HEK293 (cell line): ENCODE results near the gene NOPCHAP1.

Source experiments
- CTCF ChIA-PET: fragments of 350-600 bp; formaldehyde crosslinking; extraction: SDS; loops from one replicate; lab custom pipeline; 2021; ENCODE audit warnings: antibody characterized with exemption; lab: Yijun Ruan, JAX
- POLR2A ChIA-PET: fragments of 300-600 bp; formaldehyde crosslinking; extraction: SDS; loops from one replicate; lab custom pipeline; 2020; ENCODE audit warnings: antibody characterized with exemption, inconsistent platforms; lab: Yijun Ruan, JAX
- H3K27ac ChIP-seq: fragments of 200-500 bp; sonication (Bioruptor generic); 2 replicates; pipeline ENCODE4 v1.5.1; 2014; ENCODE audit warnings: low read depth, low read length, control low read depth, inconsistent platforms; ENCODE audit errors: extremely low read depth
- H3K36me3 ChIP-seq, 2 experiments: fragments of 200-500 bp in 1 of 2; sonication (Bioruptor generic) in 1 of 2; 1 replicate in 1 of 2; 2 replicates in 1 of 2; pipeline ENCODE4 v1.5.1; 2014 to 2017; ENCODE audit warnings: inconsistent platforms in 2 of 2, low read length in 2 of 2; ENCODE audit not compliant: control insufficient read depth in 2 of 2, insufficient read depth in 1 of 2
- H3K4me1 ChIP-seq: fragments of 200-500 bp; sonication (Bioruptor generic); 2 replicates; pipeline ENCODE4 v1.5.1; 2014; ENCODE audit warnings: mild to moderate bottlenecking, low read length, inconsistent platforms; ENCODE audit not compliant: control insufficient read depth, insufficient read depth
- H3K4me3 ChIP-seq: 2 replicates; pipeline ENCODE4 v1.5.1; 2011; ENCODE audit warnings: low read depth, mild to moderate bottlenecking, control low read depth, low read length, moderate library complexity
- H3K9me3 ChIP-seq: fragments of 200-500 bp; sonication (Bioruptor generic); 2 replicates; pipeline ENCODE4 v1.5.1; 2014; ENCODE audit warnings: low read depth, low read length, inconsistent platforms; ENCODE audit not compliant: control insufficient read depth, insufficient read depth
- GFI1B ChIP-seq: fragments of 450-650 bp; formaldehyde crosslinking; IDR thresholded peaks from 2 replicates; pipeline ENCODE4 v1.5.1; 2016; ENCODE audit warnings: missing biosample characterization, missing genetic modification characterization
- KLF1 ChIP-seq: fragments of 450-650 bp; formaldehyde crosslinking; IDR thresholded peaks from 2 replicates; pipeline ENCODE4 v1.5.1; 2016; ENCODE audit warnings: missing biosample characterization, missing genetic modification characterization
- ZFP69B ChIP-seq: fragments of 450-650 bp; formaldehyde crosslinking; IDR thresholded peaks from 2 replicates; pipeline ENCODE4 v1.5.1; 2016; ENCODE audit warnings: missing biosample characterization, missing genetic modification characterization
- ZIC2 ChIP-seq: fragments of 450-650 bp; formaldehyde crosslinking; IDR thresholded peaks from 2 replicates; pipeline ENCODE4 v1.5.1; 2016; ENCODE audit warnings: missing biosample characterization, missing genetic modification characterization
- ZNF146 ChIP-seq: fragments of 450-650 bp; formaldehyde crosslinking; IDR thresholded peaks from 2 replicates; pipeline ENCODE4 v1.5.1; 2016; ENCODE audit warnings: missing biosample characterization, missing genetic modification characterization
- ZNF174 ChIP-seq: fragments of 450-650 bp; formaldehyde crosslinking; IDR thresholded peaks from 2 replicates; pipeline ENCODE4 v1.5.0; 2017; ENCODE audit warnings: missing biosample characterization, mild to moderate bottlenecking, missing genetic modification characterization
- ZNF184 ChIP-seq: fragments of 450-650 bp; IDR thresholded peaks from 2 replicates; pipeline ENCODE4 v1.5.1; 2018; ENCODE audit warnings: missing biosample characterization, mild to moderate bottlenecking, missing genetic modification characterization
- ZNF221 ChIP-seq: fragments of 450-650 bp; formaldehyde crosslinking; IDR thresholded peaks from 2 replicates; pipeline ENCODE4 v1.5.1; 2017; ENCODE audit warnings: missing biosample characterization, missing genetic modification characterization, borderline replicate concordance
- ZNF266 ChIP-seq: fragments of 450-650 bp; formaldehyde crosslinking; IDR thresholded peaks from 2 replicates; pipeline ENCODE4 v1.5.1; 2016; ENCODE audit warnings: missing biosample characterization, missing genetic modification characterization, low read depth
- ZNF529 ChIP-seq: fragments of 450-650 bp; formaldehyde crosslinking; IDR thresholded peaks from 2 replicates; pipeline ENCODE4 v1.5.1; 2017; ENCODE audit warnings: missing genetic modification characterization, missing biosample characterization; ENCODE audit not compliant: insufficient replicate concordance
- ZNF548 ChIP-seq: fragments of 450-650 bp; formaldehyde crosslinking; IDR thresholded peaks from 2 replicates; pipeline ENCODE4 v1.5.1; 2016; ENCODE audit warnings: missing biosample characterization, missing genetic modification characterization
- ZNF549 ChIP-seq: fragments of 450-650 bp; IDR thresholded peaks from 2 replicates; pipeline ENCODE4 v1.5.1; 2018; ENCODE audit warnings: missing biosample characterization, missing genetic modification characterization, mild to moderate bottlenecking, inconsistent platforms, moderate library complexity
- ZNF701 ChIP-seq: fragments of 450-650 bp; formaldehyde crosslinking; IDR thresholded peaks from 2 replicates; pipeline ENCODE4 v1.5.1; 2016; ENCODE audit warnings: missing biosample characterization, missing genetic modification characterization
- ZNF776 ChIP-seq: fragments of 450-650 bp; formaldehyde crosslinking; IDR thresholded peaks from 2 replicates; pipeline ENCODE4 v1.5.0; 2017; ENCODE audit warnings: missing biosample characterization, missing genetic modification characterization, borderline replicate concordance
- ZNF791 ChIP-seq: fragments of 450-650 bp; formaldehyde crosslinking; IDR thresholded peaks from 2 replicates; pipeline ENCODE4 v1.5.1; 2016; ENCODE audit warnings: missing biosample characterization, missing genetic modification characterization
- TF ChIP-seq, protein P1 (sequence below): fragments of 450-650 bp; formaldehyde crosslinking; IDR thresholded peaks from 2 replicates; pipeline ENCODE4 v1.5.1; 2016; ENCODE audit warnings: missing biosample characterization, missing genetic modification characterization
- TF ChIP-seq, protein P2 (sequence below): fragments of 450-650 bp; formaldehyde crosslinking; IDR thresholded peaks from 2 replicates; pipeline ENCODE4 v1.5.1; 2016; ENCODE audit warnings: missing biosample characterization, missing genetic modification characterization
- TF ChIP-seq, protein P3 (sequence below): fragments of 450-650 bp; formaldehyde crosslinking; IDR thresholded peaks from 2 replicates; pipeline ENCODE4 v1.5.1; 2016; ENCODE audit warnings: missing biosample characterization, missing genetic modification characterization
- TF ChIP-seq, protein P4 (sequence below): fragments of 450-650 bp; formaldehyde crosslinking; IDR thresholded peaks from 2 replicates; pipeline ENCODE4 v1.5.1; 2016; ENCODE audit warnings: missing biosample characterization, missing genetic modification characterization
- TF ChIP-seq, protein P5 (sequence below): fragments of 450-650 bp; formaldehyde crosslinking; IDR thresholded peaks from 2 replicates; pipeline ENCODE4 v1.5.1; 2017; ENCODE audit warnings: missing biosample characterization, missing genetic modification characterization

The NOPCHAP1 gene

DNA sequence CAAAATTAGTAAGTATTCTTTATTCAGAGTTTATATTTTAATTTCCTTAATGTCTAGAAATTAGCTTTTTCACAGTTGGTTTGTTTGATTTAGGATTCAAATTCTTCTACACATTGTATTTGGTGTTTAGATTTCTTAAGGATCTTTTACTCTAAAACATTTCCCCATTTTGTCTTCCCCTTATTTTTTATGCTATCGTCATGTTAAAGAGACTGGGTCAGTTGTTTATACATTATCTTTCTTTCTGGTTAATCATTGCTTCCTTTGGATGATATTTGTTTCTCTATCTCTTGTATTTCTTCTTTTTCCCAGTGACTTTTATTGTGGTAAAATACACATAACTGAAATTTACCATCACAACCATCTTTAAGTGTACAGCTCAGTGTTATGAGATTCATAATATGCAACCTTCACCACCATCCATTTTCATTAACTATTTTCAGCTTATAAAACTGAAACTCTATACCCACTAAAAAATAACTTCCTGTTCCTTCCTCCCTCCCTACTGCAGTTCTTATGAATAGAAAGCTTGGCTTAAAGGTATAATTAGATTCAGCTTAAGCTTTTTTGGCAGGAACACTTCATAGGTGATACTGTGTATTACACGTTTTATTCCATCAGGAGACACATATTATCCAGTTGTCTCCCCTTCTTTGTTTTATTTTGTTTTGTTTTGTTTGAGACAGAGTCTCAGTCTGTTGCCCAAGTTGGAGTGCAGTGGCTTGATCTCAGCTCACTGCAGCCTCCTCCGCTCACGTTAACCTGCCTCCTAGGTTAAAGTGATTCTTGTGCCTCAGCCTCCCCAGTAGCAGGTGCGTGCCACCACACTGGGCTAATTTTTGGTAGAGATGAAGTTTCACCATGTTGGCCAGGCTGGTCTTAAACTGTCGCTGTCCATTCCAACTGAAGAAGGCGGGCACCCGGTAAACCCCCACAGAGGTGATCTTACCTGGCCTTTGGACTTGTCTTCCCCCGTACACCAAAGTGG lies 45.0 kb downstream of the NOPCHAP1 start:
- H3K27ac ChIP-seq, result no peak overlapping the region
- H3K9me3 ChIP-seq, result no peaks in the 10 kb centered on the region
- H3K36me3 ChIP-seq, result no peaks in the 10 kb centered on the region
- H3K4me3 ChIP-seq, result no peak overlapping the region
- TF ChIP-seq ZNF548 (tag by site-specific recombination) (no peak), ZNF529 (tag by site-specific recombination) (no peak), ZFP69B (tag by site-specific recombination) (no peak), ZNF791 (tag by site-specific recombination) (no peak), KLF1 (tag by site-specific recombination) (no peak), ZNF221 (tag by site-specific recombination) (no peak), GFI1B (tag by site-specific recombination) (no peak), ZNF174 (tag by site-specific recombination) (no peak), ZIC2 (no peak), ZNF776 (no peak), ZNF146 (tag by site-specific recombination) (no peak), ZNF184 (tag by site-specific recombination) (no peak), ZNF266 (tag by site-specific recombination) (no peak), ZNF549 (tag by site-specific recombination) (no peak), ZNF701 (tag by site-specific recombination) (no peak)
- TF ChIP-seq, protein P1, sequence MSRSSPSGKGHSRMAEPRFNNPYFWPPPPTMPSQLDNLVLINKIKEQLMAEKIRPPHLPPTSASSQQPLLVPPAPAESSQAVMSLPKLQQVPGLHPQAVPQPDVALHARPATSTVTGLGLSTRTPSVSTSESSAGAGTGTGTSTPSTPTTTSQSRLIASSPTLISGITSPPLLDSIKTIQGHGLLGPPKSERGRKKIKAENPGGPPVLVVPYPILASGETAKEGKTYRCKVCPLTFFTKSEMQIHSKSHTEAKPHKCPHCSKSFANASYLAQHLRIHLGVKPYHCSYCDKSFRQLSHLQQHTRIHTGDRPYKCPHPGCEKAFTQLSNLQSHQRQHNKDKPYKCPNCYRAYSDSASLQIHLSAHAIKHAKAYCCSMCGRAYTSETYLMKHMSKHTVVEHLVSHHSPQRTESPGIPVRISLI (tag by site-specific recombination), result no peak
- TF ChIP-seq, protein P2, sequence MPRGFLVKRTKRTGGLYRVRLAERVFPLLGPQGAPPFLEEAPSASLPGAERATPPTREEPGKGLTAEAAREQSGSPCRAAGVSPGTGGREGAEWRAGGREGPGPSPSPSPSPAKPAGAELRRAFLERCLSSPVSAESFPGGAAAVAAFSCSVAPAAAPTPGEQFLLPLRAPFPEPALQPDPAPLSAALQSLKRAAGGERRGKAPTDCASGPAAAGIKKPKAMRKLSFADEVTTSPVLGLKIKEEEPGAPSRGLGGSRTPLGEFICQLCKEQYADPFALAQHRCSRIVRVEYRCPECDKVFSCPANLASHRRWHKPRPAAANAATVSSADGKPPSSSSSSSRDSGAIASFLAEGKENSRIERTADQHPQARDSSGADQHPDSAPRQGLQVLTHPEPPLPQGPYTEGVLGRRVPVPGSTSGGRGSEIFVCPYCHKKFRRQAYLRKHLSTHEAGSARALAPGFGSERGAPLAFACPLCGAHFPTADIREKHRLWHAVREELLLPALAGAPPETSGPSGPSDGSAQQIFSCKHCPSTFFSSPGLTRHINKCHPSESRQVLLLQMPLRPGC, result no peak
- TF ChIP-seq, protein P3, sequence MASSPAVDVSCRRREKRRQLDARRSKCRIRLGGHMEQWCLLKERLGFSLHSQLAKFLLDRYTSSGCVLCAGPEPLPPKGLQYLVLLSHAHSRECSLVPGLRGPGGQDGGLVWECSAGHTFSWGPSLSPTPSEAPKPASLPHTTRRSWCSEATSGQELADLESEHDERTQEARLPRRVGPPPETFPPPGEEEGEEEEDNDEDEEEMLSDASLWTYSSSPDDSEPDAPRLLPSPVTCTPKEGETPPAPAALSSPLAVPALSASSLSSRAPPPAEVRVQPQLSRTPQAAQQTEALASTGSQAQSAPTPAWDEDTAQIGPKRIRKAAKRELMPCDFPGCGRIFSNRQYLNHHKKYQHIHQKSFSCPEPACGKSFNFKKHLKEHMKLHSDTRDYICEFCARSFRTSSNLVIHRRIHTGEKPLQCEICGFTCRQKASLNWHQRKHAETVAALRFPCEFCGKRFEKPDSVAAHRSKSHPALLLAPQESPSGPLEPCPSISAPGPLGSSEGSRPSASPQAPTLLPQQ (tag by site-specific recombination), result no peak
- TF ChIP-seq, protein P4, sequence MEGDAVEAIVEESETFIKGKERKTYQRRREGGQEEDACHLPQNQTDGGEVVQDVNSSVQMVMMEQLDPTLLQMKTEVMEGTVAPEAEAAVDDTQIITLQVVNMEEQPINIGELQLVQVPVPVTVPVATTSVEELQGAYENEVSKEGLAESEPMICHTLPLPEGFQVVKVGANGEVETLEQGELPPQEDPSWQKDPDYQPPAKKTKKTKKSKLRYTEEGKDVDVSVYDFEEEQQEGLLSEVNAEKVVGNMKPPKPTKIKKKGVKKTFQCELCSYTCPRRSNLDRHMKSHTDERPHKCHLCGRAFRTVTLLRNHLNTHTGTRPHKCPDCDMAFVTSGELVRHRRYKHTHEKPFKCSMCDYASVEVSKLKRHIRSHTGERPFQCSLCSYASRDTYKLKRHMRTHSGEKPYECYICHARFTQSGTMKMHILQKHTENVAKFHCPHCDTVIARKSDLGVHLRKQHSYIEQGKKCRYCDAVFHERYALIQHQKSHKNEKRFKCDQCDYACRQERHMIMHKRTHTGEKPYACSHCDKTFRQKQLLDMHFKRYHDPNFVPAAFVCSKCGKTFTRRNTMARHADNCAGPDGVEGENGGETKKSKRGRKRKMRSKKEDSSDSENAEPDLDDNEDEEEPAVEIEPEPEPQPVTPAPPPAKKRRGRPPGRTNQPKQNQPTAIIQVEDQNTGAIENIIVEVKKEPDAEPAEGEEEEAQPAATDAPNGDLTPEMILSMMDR (tag by site-specific recombination), result no peak
- TF ChIP-seq, protein P5, sequence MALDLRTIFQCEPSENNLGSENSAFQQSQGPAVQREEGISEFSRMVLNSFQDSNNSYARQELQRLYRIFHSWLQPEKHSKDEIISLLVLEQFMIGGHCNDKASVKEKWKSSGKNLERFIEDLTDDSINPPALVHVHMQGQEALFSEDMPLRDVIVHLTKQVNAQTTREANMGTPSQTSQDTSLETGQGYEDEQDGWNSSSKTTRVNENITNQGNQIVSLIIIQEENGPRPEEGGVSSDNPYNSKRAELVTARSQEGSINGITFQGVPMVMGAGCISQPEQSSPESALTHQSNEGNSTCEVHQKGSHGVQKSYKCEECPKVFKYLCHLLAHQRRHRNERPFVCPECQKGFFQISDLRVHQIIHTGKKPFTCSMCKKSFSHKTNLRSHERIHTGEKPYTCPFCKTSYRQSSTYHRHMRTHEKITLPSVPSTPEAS (tag by site-specific recombination), result no peak
- no peaks in the 10 kb centered on the region for H3K4me1 ChIP-seq
- ChIA-PET POLR2A (no interaction called here), CTCF (interaction anchor here (1.2 kb wide), 1 partner anchor 23 kb away, joined by 3 read pairs; no protein-coding TSS in a partner anchor)
